ENCODE data around the gene KNL1.

Gene KNL1

GRCh38 chr15:40600956-40601355 is 6.9 kb downstream of the KNL1 start:
- no peak for TF ChIP-seq NFIC (IDR thresholded peaks at IDR 0.05)
- no peak for TF ChIP-seq RAD21 (IDR thresholded peaks at IDR 0.05; ENCODE audit: low read depth)
- no peak for TF ChIP-seq EP300 (IDR thresholded peaks at IDR 0.05; ENCODE audit: borderline replicate concordance)
- no peak for TF ChIP-seq CREB1 (IDR thresholded peaks at IDR 0.05; ENCODE audit: low read depth)

GRCh38 chr15:40603935-40604334 is 9.9 kb downstream of the KNL1 start:
- TF ChIP-seq EP300 (IDR thresholded peaks at IDR 0.05; ENCODE audit: borderline replicate concordance) (no peak), RAD21 (IDR thresholded peaks at IDR 0.05; ENCODE audit: low read depth) (no peak), ZBTB7A (IDR thresholded peaks at IDR 0.05; ENCODE audit: low read depth) (no peak), FOXM1 (IDR thresholded peaks at IDR 0.05; ENCODE audit: borderline replicate concordance, low read depth) (no peak), TAF1 (IDR thresholded peaks at IDR 0.05; ENCODE audit: low read depth) (no peak), REST (IDR thresholded peaks at IDR 0.05; ENCODE audit: low read depth) (no peak)
- TF ChIP-seq, protein P1, sequence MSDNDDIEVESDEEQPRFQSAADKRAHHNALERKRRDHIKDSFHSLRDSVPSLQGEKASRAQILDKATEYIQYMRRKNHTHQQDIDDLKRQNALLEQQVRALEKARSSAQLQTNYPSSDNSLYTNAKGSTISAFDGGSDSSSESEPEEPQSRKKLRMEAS (IDR thresholded peaks at IDR 0.05) = no peak

DNA sequence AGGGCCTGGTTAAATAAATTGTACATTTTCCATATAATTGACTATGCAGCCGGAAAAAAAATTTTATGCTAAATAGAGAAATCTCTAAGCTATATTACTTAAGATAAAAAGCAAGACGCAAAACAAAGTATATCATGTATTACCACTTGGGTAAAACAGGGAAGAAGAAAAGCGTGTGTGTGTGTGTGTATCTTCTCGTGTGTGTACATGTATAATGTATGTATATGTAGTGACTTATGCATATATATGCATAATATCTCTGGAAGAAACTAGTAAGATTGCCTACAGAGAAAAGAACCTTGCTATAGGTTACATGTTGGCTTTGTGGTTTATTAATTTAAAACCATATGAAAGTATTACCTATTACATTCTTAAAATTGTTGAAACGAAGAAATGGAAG is 19.0 kb downstream of the KNL1 start:
- TF ChIP-seq CEBPB (IDR thresholded peaks at IDR 0.05) = no peak
- TF ChIP-seq TEAD4 (IDR thresholded peaks at IDR 0.05) = no peak
- no peak for TF ChIP-seq YY1 (IDR thresholded peaks at IDR 0.05; ENCODE audit: low read depth)
- no peak for TF ChIP-seq REST (IDR thresholded peaks at IDR 0.05; ENCODE audit: low read depth)
- no peak for TF ChIP-seq ZBTB7A (IDR thresholded peaks at IDR 0.05; ENCODE audit: low read depth)
- no peak for TF ChIP-seq EP300 (IDR thresholded peaks at IDR 0.05; ENCODE audit: borderline replicate concordance)
- TF ChIP-seq RAD21 (IDR thresholded peaks at IDR 0.05; ENCODE audit: low read depth) = no peak
- TF ChIP-seq, protein P2, sequence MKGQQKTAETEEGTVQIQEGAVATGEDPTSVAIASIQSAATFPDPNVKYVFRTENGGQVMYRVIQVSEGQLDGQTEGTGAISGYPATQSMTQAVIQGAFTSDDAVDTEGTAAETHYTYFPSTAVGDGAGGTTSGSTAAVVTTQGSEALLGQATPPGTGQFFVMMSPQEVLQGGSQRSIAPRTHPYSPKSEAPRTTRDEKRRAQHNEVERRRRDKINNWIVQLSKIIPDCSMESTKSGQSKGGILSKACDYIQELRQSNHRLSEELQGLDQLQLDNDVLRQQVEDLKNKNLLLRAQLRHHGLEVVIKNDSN (IDR thresholded peaks at IDR 0.05) = no peak
- TF ChIP-seq, protein P1 (IDR thresholded peaks at IDR 0.05) = no peak
- TF ChIP-seq EGR1 (IDR thresholded peaks at IDR 0.05) = no peak

GRCh38 chr15:40618023-40618422 is 24.0 kb downstream of the KNL1 start:
- TF ChIP-seq RAD21 (IDR thresholded peaks at IDR 0.05; ENCODE audit: low read depth) = no peak
- TF ChIP-seq REST (IDR thresholded peaks at IDR 0.05; ENCODE audit: low read depth) = no peak
- no peak for TF ChIP-seq EP300 (IDR thresholded peaks at IDR 0.05; ENCODE audit: borderline replicate concordance)
- TF ChIP-seq, protein P2 (IDR thresholded peaks at IDR 0.05) = no peak
- TF ChIP-seq YY1 (IDR thresholded peaks at IDR 0.05; ENCODE audit: low read depth) = no peak
- TF ChIP-seq ZBTB7A (IDR thresholded peaks at IDR 0.05; ENCODE audit: low read depth) = no peak
- no peak for TF ChIP-seq CREB1 (IDR thresholded peaks at IDR 0.05; ENCODE audit: low read depth)
- no peak for TF ChIP-seq CEBPB (IDR thresholded peaks at IDR 0.05)
- TF ChIP-seq FOXM1 (IDR thresholded peaks at IDR 0.05; ENCODE audit: borderline replicate concordance, low read depth) = no peak
- TF ChIP-seq, protein P1 (IDR thresholded peaks at IDR 0.05) = no peak
- TF ChIP-seq EGR1 (IDR thresholded peaks at IDR 0.05) = no peak
- TF ChIP-seq TAF1 (IDR thresholded peaks at IDR 0.05; ENCODE audit: low read depth) = no peak
- TF ChIP-seq NFIC (IDR thresholded peaks at IDR 0.05) = no peak
- no peak for TF ChIP-seq TCF12 (IDR thresholded peaks at IDR 0.05; ENCODE audit: low read depth)
- TF ChIP-seq TEAD4 (IDR thresholded peaks at IDR 0.05) = no peak

- TF ChIP-seq CEBPB (IDR thresholded peaks at IDR 0.05) = no peak
- TF ChIP-seq RAD21 (IDR thresholded peaks at IDR 0.05; ENCODE audit: low read depth) = no peak
- TF ChIP-seq, protein P1 (IDR thresholded peaks at IDR 0.05) = no peak
- TF ChIP-seq EP300 (IDR thresholded peaks at IDR 0.05; ENCODE audit: borderline replicate concordance) = no peak
- TF ChIP-seq TCF12 (IDR thresholded peaks at IDR 0.05; ENCODE audit: low read depth) = no peak
- no peak for TF ChIP-seq TEAD4 (IDR thresholded peaks at IDR 0.05)
- TF ChIP-seq FOXM1 (IDR thresholded peaks at IDR 0.05; ENCODE audit: borderline replicate concordance, low read depth) = no peak
- TF ChIP-seq EGR1 (IDR thresholded peaks at IDR 0.05) = no peak
- no peak for TF ChIP-seq TAF1 (IDR thresholded peaks at IDR 0.05; ENCODE audit: low read depth)
- TF ChIP-seq ZBTB7A (IDR thresholded peaks at IDR 0.05; ENCODE audit: low read depth) = no peak
- no peak for TF ChIP-seq CREB1 (IDR thresholded peaks at IDR 0.05; ENCODE audit: low read depth)
- TF ChIP-seq, protein P2 (IDR thresholded peaks at IDR 0.05) = no peak
- TF ChIP-seq NFIC (IDR thresholded peaks at IDR 0.05) = no peak
- TF ChIP-seq YY1 (IDR thresholded peaks at IDR 0.05; ENCODE audit: low read depth) = no peak
- no peak for TF ChIP-seq REST (IDR thresholded peaks at IDR 0.05; ENCODE audit: low read depth)
These were observed 24.9 kb downstream of the KNL1 start for GRCh38 chr15:40618906-40619305.
